Spleen (tissue), 11 donors: ENCODE measurements around the gene PCDHB12. TPM values are rescaled to one million over a fixed set of nuclear protein-coding genes. Genes with fewer than 3 reads are reported as not detected.
A peak's percentile ranks its signal among the peaks of the same experiment; 100 is the strongest.
"Not testable (repeated sequence)": the region's sequence is repeated elsewhere in the genome, so short reads cannot be mapped to it uniquely, and the experiment has no call there.

Experiments
- DNase-seq: peaks from one replicate; pipeline ENCODE4 v3.0.0-alpha.2; 2020
- H3K27ac ChIP-seq, 8 donors: fragments of 200-600 bp; sonication (generic) in 7 of 8; 1 replicate in 4 of 8; 2 replicates in 4 of 8; pipeline versions ENCODE4 v1.5.0 to v1.8.0; 2016 to 2021; ENCODE audit warnings: inconsistent platforms in 4 of 8, mild to moderate bottlenecking in 4 of 8, moderate library complexity in 1 of 8
- H3K27me3 ChIP-seq, 7 donors: fragments of 200-600 bp; sonication (generic) in 6 of 7; replicated peaks in 1 of 7; 1 replicate in 4 of 7; 2 replicates in 3 of 7; pipeline versions ENCODE4 v1.5.0 to v1.8.0; 2016 to 2021; ENCODE audit warnings: inconsistent platforms in 3 of 7, mild to moderate bottlenecking in 1 of 7
- H3K36me3 ChIP-seq, 6 donors: fragments of 200-600 bp; sonication (generic) in 5 of 6; 1 replicate in 4 of 6; 2 replicates in 2 of 6; pipeline versions ENCODE4 v1.5.0 to v1.8.0; 2016 to 2021; ENCODE audit warnings: inconsistent platforms in 2 of 6
- H3K4me1 ChIP-seq, 6 donors: fragments of 200-600 bp; sonication (generic) in 5 of 6; 1 replicate in 3 of 6; 2 replicates in 3 of 6; pipeline versions ENCODE4 v1.5.0 to v1.8.0; 2016 to 2021; ENCODE audit warnings: inconsistent platforms in 3 of 6
- H3K4me3 ChIP-seq, 8 donors: fragments of 200-600 bp; sonication (generic) in 7 of 8; 1 replicate in 4 of 8; 2 replicates in 4 of 8; pipeline versions ENCODE4 v1.5.0 to v1.8.0; 2016 to 2021; ENCODE audit warnings: inconsistent platforms in 4 of 8, mild to moderate bottlenecking in 4 of 8, moderate library complexity in 2 of 8
- H3K9me3 ChIP-seq, 8 donors: fragments of 200-600 bp; sonication (generic) in 7 of 8; 1 replicate in 4 of 8; 2 replicates in 4 of 8; pipeline versions ENCODE4 v1.5.0 to v1.8.0; 2016 to 2021; ENCODE audit warnings: inconsistent platforms in 4 of 8
- POLR2A ChIP-seq, 3 donors: fragments of 450-650 bp; IDR thresholded peaks; one replicate each; pipeline ENCODE4 v1.5.1; 2017; ENCODE audit warnings: antibody characterized with exemption in 3 of 3, mild to moderate bottlenecking in 1 of 3
- POLR2AphosphoS5 ChIP-seq, 3 donors: sonication (generic); formaldehyde crosslinking; IDR thresholded peaks; one replicate each; pipeline ENCODE4 v1.5.1; 2017; ENCODE audit warnings: antibody characterized with exemption in 3 of 3
- WGBS, 5 donors: extraction: QIAGEN DNeasy Blood & Tissue Kit in 3 of 5; methylation state at CpG; one replicate each; pipeline versions ENCODE4 v1.1.5 to v1.1.7; 2013 to 2018; 5-methylcytosine and 5-hydroxymethylcytosine counted together
- intact Hi-C: fragments of 100-400 bp; cut with DNase I; formaldehyde crosslinking; loops from one replicate; pipeline ENCODE4 v1.15.0; 2023; ENCODE audit warnings: low total_unique reads
- polyA plus RNA-seq, 3 donors: library from polyadenylated mRNA; stranded (reverse); fragments of 200-250 nt; gene quantifications; one replicate each; pipeline ENCODE4 v1.2.1, GENCODE V29; 2013
- total RNA-seq, 7 donors: library from RNA; depleted of rRNA in 3 of 7; stranded (reverse); fragments of >200 nt in 3 of 7; fragmentation: NEBNext Ultra II Directional in 4 of 7; extraction: Animal tissue kit (Norgen Biotek cat#: 25700) in 4 of 7; gene quantifications; one replicate each; pipeline versions ENCODE4 v1.1.0 to v1.2.1, GENCODE V29; 2016 to 2021
- TF ChIP-seq, protein P1 (sequence below), 11 experiments: fragments of 200-600 bp in 7 of 11; fragments of 450-650 bp in 4 of 11; sonication (generic) in 4 of 11; IDR thresholded peaks in 8 of 11; conservative IDR thresholded peaks in 3 of 11; 1 replicate in 7 of 11; 2 replicates in 4 of 11; pipeline versions ENCODE4 v1.4.0 to v1.8.0; 2016 to 2021; ENCODE audit warnings: antibody characterized with exemption in 11 of 11, inconsistent platforms in 4 of 11, mild to moderate bottlenecking in 1 of 11
- donor health status: healthy with polysubstance abuse.
- donor health status: DM: no; HTN: no; CAD: no; lungs with moderate emphysema.
- donor health status: DM: no; HTN: no; CAD: no.
- donor health status: Bipolar disorder and iron deficiency.
- donor health status: healthy.
- donor health status: DM: no; HTN: no; CAD: no.
- donor health status: DM: yes; HTN: yes; CAD: no.

PCDHB12 gene
- total and polyA plus RNA-seq, 10 donors, result 0.11 to 2.4 (median 1.5) TPM

DNA sequence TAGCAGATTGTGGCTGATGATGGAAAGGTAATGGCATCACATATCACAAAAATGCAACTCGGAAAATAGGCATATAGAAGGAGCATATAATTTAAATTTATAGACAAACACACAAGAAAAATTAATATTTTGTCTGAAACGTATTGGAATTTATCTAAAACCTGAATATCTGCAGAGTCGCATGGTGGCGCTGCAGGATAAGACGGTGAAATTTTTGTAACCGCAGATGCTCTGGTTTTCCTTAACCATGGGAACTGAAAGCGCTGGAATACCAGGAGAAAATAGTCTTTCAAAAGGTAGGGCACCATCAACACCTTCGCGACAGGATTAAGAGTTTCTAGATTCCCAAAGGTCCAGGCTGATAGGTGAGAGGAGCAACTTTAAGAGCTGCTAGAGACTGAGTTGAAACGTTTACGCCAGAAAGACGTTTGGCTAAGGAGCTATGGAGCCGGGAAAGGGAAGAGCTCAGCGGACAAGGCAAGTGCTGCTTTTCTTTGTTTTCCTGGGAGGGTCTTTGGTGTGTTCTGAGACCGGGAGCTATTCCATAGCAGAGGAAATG is 25.7 kb downstream of the PCDHB12 start:
- intact Hi-C loops, result no loop called here
- H3K4me1 ChIP-seq, result no peaks in the 10 kb centered on the region
- H3K27me3 ChIP-seq, result peaks cover 0 to 48% (median 6%) of the 10 kb centered on the region in 7 donors
- no peak for DNase-seq
- no peak overlapping the region for H3K27ac ChIP-seq
- peaks cover 0 to 4% (median 0%) of the 10 kb centered on the region in 6 donors for H3K36me3 ChIP-seq
- TF ChIP-seq POLR2A (IDR thresholded peaks at IDR 0.05) (no peak), POLR2AphosphoS5 (IDR thresholded peaks at IDR 0.05) (no peak)
- TF ChIP-seq, protein P1, sequence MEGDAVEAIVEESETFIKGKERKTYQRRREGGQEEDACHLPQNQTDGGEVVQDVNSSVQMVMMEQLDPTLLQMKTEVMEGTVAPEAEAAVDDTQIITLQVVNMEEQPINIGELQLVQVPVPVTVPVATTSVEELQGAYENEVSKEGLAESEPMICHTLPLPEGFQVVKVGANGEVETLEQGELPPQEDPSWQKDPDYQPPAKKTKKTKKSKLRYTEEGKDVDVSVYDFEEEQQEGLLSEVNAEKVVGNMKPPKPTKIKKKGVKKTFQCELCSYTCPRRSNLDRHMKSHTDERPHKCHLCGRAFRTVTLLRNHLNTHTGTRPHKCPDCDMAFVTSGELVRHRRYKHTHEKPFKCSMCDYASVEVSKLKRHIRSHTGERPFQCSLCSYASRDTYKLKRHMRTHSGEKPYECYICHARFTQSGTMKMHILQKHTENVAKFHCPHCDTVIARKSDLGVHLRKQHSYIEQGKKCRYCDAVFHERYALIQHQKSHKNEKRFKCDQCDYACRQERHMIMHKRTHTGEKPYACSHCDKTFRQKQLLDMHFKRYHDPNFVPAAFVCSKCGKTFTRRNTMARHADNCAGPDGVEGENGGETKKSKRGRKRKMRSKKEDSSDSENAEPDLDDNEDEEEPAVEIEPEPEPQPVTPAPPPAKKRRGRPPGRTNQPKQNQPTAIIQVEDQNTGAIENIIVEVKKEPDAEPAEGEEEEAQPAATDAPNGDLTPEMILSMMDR (IDR thresholded peaks at IDR 0.05 in 8 of 11, conservative IDR thresholded peaks at IDR 0.05 in 3 of 11), result no peak
- WGBS, 5 donors, result 8 to 14% (median 10%) methylated on average over 15 of the region's 15 CpGs
- peak overlapping the region in 2 of 8 donors; percentile 6 to 25 for H3K4me3 ChIP-seq
- peaks cover 8 to 96% (median 93%) of the 10 kb centered on the region in 8 donors for H3K9me3 ChIP-seq

DNA sequence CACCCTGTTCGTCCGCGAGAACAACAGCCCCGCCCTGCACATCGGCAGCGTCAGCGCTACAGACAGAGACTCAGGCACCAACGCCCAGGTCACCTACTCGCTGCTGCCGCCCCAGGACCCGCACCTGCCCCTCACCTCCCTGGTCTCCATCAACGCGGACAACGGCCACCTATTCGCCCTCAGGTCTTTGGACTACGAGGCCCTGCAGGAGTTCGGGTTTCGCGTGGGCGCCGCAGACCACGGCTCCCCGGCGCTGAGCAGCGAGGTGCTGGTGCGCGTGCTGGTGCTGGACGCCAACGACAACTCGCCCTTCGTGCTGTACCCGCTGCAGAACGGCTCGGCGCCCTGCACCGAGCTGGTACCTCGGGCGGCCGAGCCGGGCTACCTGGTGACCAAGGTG is 27.4 kb downstream of the PCDHB12 start:
- H3K36me3 ChIP-seq, H3K27ac ChIP-seq, DNase-seq, H3K4me1 ChIP-seq, intact Hi-C loops: not testable (repeated sequence)
- Histone ChIP-seq H3K9me3 (peaks cover 9 to 100% (median 99%) of the 10 kb centered on the region in 8 donors), H3K4me3 (peak overlapping the region in 1 of 8 donors; percentile 9), H3K27me3 (peaks cover 0 to 65% (median 6%) of the 10 kb centered on the region in 7 donors)
- WGBS, 5 donors, result 30 to 49% (median 37%) methylated on average over 15 to 40 of the region's 40 CpGs

DNA sequence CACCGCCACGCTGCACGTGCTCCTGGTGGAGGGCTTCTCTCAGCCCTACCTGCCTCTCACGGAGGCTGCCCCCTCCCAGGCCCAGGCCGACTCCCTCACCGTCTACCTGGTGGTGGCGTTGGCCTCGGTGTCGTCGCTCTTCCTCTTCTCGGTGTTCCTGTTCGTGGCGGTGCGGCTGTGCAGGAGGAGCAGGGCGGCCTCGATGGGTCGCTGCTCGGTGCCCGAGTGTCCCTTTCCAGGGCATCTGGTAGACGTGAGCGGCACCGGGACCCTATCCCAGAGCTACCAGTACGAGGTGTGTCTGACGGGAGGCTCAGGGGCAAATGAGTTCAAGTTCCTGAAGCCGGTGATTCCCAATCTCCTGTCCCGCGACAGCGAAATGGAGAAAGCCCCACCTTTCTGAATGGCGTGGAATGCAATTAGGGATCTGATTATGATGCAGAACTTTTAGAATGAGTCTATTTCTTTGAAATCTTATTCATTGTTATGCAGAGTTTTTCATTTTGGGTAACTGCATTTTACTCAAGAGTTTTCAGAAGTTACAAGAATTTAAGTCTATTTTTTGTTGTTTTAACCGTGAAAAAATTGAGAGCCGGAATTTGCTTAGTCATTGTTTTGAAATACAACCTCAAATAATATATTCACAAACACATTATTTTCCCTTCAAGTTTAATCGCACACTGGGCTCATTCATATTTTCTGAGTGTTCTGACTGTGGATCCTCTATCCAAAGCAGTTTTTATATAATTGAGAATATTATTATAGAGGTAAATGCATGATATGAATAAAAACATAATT is 28.2 kb downstream of the PCDHB12 start:
- Histone ChIP-seq H3K4me3 (peak overlapping the region in 1 of 8 donors; percentile 9), H3K27ac (no peak overlapping the region), H3K9me3 (peaks cover 8 to 100% (median 99%) of the 10 kb centered on the region in 8 donors), H3K27me3 (peaks cover 0 to 73% (median 6%) of the 10 kb centered on the region in 7 donors), H3K36me3 (peaks cover 0 to 4% (median 0%) of the 10 kb centered on the region in 6 donors), H3K4me1 (no peaks in the 10 kb centered on the region)
- TF ChIP-seq POLR2A (IDR thresholded peaks at IDR 0.05) (no peak), POLR2AphosphoS5 (IDR thresholded peaks at IDR 0.05) (no peak)
- TF ChIP-seq, protein P1 (IDR thresholded peaks at IDR 0.05 in 8 of 11, conservative IDR thresholded peaks at IDR 0.05 in 3 of 11), result no peak
- 19 to 34% (median 29%) methylated on average over 25 to 32 of the region's 32 CpGs for WGBS, 5 donors
- no peak for DNase-seq
- intact Hi-C loops, result no loop called here

DNA sequence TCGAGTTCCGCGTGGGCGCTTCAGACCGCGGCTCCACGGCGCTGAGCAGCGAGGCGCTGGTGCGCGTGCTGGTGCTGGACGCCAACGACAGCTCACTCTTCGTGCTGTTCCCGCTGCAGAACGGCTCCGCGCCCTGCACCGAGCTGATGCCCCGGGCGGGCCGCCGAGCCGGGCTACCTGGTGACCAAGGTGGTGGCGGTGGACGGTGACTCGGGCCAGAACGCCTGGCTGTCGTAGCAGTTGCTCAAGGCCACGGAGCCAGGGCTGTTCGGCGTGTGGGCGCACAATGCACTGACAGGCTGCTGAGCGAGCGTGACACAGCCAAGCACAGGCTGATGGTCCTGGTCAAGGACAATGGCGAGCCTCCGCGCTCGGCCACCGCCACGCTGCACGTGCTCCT is 33.0 kb downstream of the PCDHB12 start:
- intact Hi-C loops, result no loop called here
- WGBS, 5 donors, result 23 to 56% (median 32%) methylated on average over 6 to 43 of the region's 43 CpGs
- H3K9me3 ChIP-seq, result peaks cover 8 to 100% (median 99%) of the 10 kb centered on the region in 8 donors
- peaks cover 0 to 78% (median 0%) of the 10 kb centered on the region in 7 donors for H3K27me3 ChIP-seq
- H3K27ac ChIP-seq, result no peak overlapping the region
- H3K4me3 ChIP-seq, result no peak overlapping the region
- H3K36me3 ChIP-seq, result peaks cover 0 to 2% (median 0%) of the 10 kb centered on the region in 6 donors
- no peaks in the 10 kb centered on the region for H3K4me1 ChIP-seq
- TF ChIP-seq POLR2AphosphoS5 (IDR thresholded peaks at IDR 0.05), result no peak
- no peak for TF ChIP-seq POLR2A (IDR thresholded peaks at IDR 0.05)
- TF ChIP-seq, protein P1 (IDR thresholded peaks at IDR 0.05 in 8 of 11, conservative IDR thresholded peaks at IDR 0.05 in 3 of 11), result no peak
- no peak for DNase-seq
